ENCODE results near the gene CSNK1A1L. TPM values are rescaled to one million over a fixed set of nuclear protein-coding genes. Genes with fewer than 3 reads are reported as not detected.

The CSNK1A1L gene
- total RNA-seq, 1 experiment from 2014 or later, result not detected

DNA sequence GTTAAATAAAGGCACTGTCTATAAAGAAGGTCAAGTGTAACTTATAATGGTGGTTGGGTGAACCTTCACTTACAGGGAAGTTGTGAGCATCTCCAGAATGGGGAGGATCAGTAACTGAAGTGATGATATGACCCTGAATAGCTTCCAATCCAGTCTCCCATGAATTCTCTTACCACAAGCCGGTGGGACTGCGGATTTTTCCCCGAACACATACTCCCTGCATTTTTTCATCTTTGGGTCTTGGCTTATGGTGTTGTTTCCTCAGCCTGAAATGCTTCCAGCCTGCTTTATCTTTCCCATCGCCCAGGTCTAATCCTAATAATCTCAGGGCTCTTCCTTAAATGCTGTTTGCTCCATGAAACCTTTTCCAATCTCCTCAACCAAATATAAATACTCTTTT lies 2.0 kb upstream of the CSNK1A1L start:
- DNase-seq (ENCODE audit: low read depth), result no peak

DNA sequence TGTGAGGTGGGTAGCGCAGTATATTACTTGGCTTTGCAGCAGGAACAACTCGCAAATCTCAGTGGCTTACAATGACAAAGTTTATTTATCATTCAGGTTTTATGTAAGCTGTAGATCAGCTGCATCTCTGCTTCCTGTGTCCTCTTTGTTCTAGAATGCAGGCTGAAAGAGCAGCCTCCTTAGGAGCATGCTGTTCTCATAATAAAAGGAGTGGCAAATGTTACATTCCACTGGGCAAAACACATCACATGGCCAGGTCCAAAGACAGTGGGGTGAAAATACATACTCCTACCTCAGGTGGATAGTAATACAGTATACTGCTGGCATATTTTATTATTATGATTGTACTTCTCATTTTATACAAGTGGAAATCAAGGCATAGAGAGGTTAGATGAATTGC lies 1.2 kb upstream of the CSNK1A1L start:
- DNase-seq (ENCODE audit: low read depth), result no peak

DNA sequence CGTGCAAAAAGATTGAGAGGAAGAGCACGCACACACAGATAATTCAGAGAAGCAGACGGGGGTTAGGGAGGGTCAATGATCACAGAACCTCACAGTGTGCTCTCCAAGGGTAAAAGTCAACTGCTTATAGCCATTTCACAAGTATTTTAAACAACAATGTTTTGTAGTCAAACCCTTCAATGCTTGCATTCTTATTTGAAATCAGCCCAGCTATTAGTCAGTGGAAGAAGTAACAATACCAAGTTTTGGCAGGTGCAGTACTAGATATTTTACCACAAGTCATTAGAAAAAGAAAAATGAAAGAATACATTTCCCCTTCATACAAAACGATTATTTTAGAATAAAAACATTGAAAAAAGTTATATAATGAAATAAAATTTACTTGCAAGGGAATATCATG lies 2.6 kb downstream of the CSNK1A1L start:
- no peak for DNase-seq (ENCODE audit: low read depth)

DNA sequence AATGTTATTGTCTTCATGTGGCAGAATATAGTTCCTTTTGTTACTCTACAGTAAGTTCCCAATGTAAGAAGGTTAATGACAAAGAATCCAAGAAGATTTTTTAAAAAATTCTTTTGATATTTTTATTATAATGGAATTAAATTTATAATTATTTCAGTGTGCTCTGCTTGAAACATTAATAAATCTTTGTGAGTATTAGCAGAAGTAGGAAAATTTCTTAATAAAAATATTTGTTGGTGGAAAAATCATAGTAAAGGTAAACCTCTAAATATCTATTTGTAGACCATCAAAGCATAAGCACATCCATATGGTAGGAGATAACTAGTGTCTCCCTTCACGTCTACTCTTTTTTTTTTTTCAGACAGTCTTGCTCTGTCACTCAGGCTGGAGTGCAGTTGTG lies 4.3 kb downstream of the CSNK1A1L start:
- DNase-seq (ENCODE audit: low read depth), result no peak

DNA sequence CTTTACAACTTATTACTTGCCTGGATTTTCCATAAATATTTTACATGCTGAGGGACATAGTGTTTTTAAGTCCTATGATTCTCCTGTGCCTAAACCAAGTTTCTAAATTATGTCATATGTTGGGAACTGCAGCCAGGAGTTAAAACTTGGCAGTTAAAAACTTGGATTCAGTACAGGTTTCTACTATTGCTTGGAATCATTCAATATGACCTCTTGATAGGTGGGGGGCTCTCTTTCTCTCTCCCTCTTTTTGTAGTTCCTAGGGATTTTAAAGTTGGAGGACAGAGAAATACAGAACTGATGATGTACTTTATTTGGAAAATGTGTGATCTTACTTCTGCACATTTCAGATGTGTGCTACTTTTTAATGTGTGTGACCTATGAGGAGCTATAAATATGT lies 4.7 kb downstream of the CSNK1A1L start:
- DNase-seq (ENCODE audit: low read depth), result no peak

DNA sequence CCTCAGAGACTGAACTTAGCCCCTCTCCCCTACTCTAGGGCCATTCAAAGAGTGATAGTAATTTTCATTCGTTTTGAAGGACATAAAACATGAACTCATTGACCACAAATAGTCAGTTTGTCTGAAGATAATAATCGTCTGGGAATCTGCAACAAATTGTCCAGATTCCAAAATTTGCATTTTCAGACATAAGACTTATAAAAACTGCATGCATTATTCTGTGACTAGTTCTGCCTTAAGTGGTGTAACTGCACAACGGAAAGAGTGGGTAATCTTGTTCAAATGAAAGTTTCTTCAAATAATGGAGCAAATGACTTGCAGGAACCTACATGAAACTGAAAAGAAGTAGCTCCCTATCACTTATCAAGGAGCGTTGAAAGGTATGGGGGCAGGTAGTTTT lies 8.4 kb downstream of the CSNK1A1L start:
- DNase-seq (ENCODE audit: low read depth), result peak; percentile 50

DNA sequence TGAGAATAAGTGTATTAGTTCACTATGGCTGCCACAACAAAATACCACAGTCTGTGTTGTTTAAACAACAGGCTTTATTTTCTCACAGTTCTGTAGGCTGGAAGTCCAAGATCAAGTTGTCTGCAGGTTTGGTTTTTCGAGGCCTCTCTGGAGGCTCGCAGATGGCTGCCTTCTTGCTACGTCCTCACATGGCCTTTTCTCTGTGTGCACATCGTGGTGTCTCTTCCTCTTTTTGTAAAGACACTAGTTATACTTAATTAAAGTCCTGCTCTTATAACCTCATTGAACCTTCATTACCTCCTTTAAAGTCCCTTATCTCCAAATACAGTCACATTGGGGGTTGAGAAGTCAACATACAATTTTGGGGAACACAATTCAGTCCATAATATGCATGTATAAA lies 10.6 kb downstream of the CSNK1A1L start:
- DNase-seq (ENCODE audit: low read depth), result no peak

DNA sequence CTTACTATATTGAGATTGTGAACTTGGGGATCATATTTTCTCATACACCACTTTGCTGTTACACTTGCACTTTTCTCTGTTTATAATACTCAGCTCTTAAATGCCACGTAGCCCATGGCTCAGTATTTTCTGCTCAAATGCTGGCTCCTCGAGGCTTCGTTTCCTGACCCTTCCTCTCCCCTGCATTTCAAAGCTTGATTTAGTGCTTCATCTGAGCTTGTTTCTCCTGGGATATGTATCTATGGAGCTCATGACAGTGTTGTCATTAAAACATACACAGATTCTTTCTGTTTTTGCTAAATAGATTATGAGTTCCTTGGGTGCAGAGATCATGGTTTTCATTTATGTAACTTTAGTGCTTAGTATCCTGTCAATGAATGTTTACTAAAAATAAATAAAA lies 11.4 kb downstream of the CSNK1A1L start:
- DNase-seq (ENCODE audit: low read depth), result no peak

DNA sequence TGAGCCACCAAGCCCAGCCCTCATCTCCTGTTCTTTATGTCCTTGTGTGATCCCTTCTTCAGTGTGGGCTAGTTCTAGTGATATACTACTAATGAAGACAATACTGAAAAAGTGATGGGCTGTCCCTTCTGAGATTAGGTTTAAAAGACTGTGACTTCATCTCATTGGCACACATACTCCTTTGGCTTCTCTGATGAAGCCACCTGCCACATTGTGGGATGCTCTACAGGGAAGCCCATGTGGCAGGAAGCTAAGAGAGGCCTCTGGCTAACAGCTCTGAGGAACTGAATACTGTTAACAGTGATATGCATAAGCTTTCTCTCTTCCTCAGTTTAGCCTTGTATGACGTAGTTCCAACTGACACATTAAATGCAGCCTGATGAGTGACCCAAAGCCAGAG lies 13.6 kb downstream of the CSNK1A1L start:
- DNase-seq (ENCODE audit: low read depth), result no peak

DNA sequence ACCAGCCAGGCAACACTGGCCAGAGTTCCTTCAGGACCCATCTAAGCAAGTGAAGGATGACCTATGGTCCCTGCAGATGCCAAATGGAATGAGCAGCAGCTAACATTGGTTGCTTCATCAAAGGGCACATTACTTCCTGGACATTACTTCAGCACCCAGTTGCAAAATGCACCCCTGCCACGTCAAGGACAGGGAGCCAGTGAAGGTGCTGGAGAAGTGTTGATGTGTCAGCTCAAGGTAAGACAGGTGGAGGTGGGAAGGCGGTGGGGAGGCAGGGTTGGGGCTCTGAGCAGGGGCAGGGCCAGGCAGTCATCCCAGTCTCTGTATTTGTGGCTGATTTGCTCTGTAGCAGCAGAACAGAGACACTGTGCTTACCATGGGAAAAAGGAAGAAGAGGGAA lies 14.6 kb downstream of the CSNK1A1L start:
- no peak for DNase-seq (ENCODE audit: low read depth)

DNA sequence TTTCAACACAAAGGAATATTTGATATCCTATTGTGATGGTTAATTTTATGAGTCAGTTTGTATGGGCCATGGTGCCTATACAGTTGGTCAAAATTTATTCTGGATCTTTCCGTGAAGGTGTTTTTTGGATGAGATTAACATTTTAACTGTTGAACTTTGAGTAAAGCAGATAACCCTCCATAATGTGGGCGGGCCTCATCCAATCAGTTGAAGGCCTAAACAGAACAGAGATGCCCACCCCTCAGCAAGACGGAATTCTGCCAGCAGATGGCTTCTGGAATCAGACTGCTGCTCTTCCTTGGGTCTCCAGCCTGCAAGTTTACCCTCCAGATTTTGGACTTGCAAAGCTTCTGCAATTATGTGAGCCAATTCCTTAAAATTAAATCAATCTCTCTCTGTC lies 16.0 kb downstream of the CSNK1A1L start:
- no peak for DNase-seq (ENCODE audit: low read depth)

DNA sequence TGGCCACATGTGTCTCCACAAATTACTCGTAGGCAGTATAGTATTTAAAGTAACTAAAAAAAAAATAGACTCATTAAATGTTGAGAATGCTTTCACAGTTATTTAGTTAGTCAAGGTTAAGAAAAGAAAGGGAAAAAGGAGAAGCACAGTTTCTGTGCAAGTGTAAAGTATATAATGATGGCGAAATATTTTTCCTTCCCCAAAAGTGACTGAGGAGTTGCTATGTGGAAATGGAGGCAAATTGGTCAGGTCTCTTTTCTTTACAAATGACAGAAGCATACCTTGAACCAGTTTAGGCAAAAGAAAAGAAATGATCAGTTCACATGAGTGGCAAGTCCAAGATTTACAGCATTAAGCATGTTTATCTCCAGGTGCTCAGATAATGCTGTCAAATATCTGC lies 18.0 kb downstream of the CSNK1A1L start:
- DNase-seq (ENCODE audit: low read depth), result no peak

DNA sequence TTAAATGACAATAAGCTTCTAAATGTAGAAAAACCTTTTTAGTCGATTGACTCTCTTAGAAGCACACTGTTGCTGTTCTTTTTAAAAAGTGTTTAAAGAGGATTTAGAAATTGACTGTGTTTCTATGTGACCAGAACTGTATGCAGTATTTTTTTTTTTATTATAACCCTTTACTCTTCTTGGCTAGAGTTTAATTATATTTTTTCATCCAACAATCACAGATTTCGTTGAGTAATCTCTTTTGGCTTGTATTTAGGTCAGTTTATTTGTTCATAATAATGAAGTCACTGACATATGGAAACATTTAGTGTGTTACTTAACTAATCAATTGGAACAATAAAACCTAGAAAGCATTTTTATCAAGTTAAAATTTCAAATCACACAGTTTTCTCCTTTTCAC lies 19.9 kb downstream of the CSNK1A1L start:
- no peak for DNase-seq (ENCODE audit: low read depth)

DNA sequence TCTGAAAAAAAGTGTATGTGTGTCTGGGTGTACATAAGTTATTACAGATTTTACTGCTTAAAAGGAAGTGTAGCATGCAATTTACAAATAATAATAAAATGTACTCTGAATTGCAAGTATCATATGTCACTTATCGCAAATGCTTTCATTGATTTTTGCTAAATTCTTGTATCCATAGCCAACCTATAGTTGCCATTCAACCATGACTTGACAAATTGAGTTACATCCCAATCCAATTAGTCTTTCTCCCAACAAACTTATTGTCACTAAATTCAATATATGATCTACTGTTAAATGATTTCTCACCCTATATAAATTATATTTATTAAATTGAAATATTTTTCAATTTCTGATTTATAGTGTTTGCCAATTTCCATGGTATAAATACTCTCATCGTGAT lies 28.6 kb downstream of the CSNK1A1L start:
- no peak for DNase-seq (ENCODE audit: low read depth)

DNA sequence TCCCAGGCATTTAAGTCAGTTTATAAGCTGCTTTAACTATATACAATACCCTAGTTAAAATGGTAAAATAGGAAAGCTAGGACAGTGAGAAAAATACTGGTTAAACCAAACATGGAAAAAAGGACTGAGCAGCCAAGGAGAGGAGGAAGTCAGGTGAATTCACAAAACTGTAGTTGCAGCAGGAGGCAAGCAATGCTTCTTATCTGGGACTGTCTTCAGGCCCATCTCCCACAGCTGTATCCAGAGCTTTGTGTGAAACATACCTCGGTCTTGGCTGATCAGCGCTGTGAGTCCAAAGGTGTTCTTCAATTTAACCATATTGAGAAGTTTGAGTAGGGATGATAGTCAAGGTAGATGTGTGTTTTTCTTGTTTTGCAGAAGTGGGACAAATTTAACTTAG lies 30.3 kb downstream of the CSNK1A1L start:
- no peak for DNase-seq (ENCODE audit: low read depth)

DNA sequence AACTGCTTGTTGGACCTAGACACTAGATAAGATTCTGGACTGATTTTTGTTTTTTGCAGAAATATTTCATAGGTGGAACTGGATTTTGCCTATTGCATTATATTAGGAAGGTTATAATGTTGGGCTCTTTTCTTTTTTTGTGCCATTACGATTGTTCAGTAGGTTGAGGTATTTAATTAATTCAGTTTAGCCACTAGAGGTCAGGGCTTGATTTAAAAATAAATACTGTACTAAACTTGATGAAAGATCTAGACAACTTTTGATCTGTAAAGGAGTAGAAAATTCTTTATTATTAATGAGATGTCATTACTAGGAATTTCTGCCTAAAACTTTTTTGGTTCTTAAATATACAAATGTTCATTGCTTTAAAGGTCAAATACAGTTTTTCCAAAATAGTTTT lies 30.8 kb downstream of the CSNK1A1L start:
- DNase-seq (ENCODE audit: low read depth), result peak; percentile 48

DNA sequence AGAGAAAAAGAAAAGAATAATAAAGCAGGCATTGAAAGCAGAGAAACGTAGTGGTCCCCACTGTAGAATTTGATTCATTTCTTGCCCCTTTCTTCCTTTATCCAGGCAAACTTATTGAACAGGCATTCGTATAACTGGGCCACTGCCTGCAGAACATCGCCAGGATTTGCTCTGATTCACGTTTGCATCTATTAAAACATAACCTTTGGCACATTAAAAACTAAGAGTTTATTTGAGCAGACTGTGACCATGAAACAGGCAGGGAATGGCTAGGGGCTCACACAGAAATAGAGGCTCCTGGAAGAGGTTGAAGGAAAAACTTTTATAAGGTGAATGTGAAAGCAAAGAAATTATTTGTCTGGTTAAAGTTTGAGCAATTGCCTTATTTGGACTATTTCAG lies 33.4 kb downstream of the CSNK1A1L start:
- DNase-seq (ENCODE audit: low read depth), result no peak

DNA sequence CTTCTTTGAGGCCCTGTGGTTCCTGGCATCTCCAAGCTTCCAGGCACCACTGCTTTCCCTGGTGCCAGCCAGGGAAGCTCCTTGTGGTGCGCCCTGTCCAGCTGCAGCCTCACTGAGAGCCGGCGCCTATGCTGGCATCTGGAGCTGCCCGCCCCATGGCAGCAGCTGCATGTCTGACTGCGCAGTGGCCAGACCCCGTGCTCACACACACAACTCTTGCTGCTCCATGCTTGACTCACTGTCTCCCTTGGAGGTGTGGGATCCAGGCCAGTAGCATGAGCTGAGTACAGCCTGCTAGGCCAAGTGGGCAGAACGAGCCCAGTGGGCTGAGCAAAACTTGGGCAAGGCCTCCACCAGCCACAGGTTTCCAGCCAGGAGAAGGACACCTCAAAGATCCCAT lies 34.5 kb downstream of the CSNK1A1L start:
- no peak for DNase-seq (ENCODE audit: low read depth)

DNA sequence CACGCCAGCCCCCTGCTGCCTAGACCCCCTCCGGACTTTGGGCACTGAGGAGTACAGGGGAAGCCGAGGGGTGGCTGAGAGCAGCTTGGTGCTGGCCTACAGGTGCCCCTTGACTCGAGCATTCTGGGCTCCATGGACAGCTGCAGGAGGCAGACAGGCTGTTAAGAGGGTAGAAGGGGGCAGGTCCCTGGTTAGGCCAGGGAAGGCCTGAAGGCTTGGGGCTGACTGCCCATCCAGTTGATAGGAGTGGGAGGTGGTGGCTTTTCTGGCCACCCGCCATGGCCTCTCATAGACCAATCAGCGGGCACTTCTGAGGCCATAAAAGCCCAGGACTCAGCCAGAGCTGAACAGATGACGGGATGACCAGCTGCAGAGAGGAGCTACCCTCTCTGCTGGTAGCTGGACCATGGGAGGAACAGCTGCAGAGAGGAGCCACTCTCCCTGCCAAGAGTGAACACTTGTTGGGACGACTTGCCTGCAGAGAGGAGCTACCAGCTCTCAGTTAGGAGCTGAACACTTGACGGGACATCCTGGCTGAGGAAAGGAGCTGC lies 35.2 kb downstream of the CSNK1A1L start:
- no peak for DNase-seq (ENCODE audit: low read depth)

DNA sequence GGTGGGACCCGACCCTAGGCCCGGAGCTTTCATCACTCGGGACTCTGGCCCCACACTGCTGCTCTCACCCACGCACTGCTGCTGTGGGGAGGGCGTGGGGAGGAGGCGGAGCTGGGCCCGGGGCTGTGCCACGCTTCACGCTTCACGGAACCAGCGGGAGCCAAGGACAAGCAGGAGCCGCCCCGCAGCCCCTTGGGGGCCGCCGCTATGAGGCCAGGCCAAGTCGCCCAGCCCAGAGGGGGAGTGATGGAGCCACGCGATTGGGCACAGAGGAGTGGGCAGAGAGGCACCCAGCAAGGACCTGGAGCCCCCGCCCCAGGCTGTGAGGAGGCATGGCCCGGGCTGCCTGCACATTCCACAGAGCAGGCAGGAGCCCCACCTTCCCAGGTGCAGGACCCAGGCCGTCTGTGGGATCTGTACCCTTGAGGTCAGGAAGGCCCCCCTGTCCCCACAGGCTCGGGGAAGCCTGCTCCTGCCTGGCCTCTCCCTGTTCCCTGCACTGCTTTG lies 35.8 kb downstream of the CSNK1A1L start:
- DNase-seq (ENCODE audit: low read depth), result no peak

DNA sequence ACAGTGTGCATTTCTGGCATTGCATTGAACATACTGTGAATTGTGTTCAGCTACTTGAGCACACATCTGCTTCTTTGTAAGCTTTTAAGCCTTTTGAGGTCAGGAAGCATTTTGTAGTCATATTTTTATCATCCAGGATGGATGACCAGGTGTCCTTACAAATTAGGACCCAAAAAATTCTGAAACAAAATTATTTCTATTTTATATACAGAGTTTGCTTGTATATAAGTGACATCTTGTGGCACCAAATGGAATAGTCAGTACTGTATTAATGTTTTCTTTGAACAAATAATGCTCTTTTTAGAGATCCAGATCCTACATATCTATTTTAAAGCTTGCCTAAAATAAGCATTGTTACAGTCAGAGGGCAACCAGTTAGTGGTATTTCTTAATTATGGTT lies 36.5 kb downstream of the CSNK1A1L start:
- no peak for DNase-seq (ENCODE audit: low read depth)

DNA sequence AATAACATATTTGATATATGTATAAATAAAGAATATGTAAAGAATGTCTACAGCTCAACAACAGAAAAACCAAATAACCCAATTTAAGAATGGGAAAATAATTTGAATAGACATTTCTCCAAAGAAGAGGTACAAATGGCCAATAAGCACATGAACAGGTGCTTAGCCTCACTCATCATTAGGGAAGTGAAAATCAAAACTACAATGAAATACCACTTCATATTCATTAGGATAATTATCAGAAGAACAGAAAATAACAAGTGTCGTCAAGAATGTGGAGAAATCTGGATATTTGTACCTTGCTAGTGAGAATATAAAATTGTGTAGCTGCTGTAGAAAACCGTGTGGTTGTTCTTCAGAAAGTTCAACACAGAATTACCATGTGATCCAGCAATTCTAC lies 37.6 kb downstream of the CSNK1A1L start:
- DNase-seq (ENCODE audit: low read depth), result no peak

DNA sequence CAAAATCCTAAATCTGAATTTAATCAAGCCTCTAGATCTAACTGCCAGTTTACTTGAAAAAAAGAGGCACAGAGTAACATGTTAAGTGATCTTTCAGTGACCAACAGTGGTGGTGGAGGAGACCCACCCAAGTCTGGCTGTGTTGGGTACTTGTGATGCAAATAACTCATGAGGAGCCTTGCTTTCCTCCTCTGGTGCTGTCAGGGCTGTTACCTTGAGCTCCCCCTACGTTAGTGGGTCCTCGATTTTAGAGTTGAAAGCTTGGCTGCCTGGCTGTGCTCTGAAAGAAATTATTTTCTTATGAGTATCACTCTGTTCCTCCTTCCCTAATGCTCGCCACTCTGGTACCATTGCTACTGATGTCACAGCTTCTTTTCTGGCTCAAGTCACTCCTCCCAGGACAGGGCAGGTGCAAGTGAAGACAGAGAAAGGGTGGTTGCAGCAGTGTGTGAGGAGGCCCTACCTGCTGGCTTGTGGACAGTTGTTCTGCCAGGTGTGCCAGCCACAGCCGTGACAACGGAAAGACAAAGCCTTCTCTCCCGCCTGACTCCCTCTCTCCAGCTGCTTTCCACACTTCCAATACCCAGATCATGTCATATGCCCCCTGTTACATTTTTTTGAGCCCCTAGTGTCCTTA lies 39.5 kb downstream of the CSNK1A1L start:
- DNase-seq (ENCODE audit: low read depth), result no peak

DNA sequence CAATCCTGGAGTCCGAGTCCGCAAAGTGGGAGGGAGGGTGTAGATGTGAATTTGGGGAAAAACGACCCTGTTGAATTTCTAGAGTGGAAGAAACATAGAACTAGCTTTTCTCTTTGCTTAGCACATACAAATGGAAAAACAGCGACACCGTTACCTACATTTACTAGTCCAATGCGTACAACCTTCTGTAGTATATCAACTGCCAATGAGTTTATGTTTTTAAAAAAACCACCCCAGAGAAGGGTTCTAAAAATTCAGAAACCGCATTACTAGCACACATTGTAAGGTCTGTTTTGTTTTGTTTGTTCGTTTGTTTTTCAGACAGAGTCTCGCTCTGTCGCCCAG lies 45.6 kb downstream of the CSNK1A1L start:
- no peak for DNase-seq (ENCODE audit: low read depth)

Measured in M059J (cell line).